ENCODE results near the gene ERRFI1.

GRCh38 chr1:8006037-8006963 is 19.8 kb downstream of the ERRFI1 start:
- TF ChIP-seq CTCF (IDR thresholded peaks at IDR 0.05), result no peak
- TF ChIP-seq POLR2A (IDR thresholded peaks at IDR 0.05), result no peak
